GM21390 (cell line): ENCODE measurements around the gene FECH.
A peak's percentile ranks its signal among the peaks of the same experiment; 100 is the strongest.
"Not testable (repeated sequence)": the region's sequence is repeated elsewhere in the genome, so short reads cannot be mapped to it uniquely, and the experiment has no call there.

ENCODE experiments used
- ATAC-seq: cut with Tn5 transposase; IDR thresholded peaks from one replicate; pipeline ENCODE4 v1.9.1; 2021; ENCODE audit not compliant: unreplicated experiment

Gene FECH, protein sequence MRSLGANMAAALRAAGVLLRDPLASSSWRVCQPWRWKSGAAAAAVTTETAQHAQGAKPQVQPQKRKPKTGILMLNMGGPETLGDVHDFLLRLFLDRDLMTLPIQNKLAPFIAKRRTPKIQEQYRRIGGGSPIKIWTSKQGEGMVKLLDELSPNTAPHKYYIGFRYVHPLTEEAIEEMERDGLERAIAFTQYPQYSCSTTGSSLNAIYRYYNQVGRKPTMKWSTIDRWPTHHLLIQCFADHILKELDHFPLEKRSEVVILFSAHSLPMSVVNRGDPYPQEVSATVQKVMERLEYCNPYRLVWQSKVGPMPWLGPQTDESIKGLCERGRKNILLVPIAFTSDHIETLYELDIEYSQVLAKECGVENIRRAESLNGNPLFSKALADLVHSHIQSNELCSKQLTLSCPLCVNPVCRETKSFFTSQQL

DNA sequence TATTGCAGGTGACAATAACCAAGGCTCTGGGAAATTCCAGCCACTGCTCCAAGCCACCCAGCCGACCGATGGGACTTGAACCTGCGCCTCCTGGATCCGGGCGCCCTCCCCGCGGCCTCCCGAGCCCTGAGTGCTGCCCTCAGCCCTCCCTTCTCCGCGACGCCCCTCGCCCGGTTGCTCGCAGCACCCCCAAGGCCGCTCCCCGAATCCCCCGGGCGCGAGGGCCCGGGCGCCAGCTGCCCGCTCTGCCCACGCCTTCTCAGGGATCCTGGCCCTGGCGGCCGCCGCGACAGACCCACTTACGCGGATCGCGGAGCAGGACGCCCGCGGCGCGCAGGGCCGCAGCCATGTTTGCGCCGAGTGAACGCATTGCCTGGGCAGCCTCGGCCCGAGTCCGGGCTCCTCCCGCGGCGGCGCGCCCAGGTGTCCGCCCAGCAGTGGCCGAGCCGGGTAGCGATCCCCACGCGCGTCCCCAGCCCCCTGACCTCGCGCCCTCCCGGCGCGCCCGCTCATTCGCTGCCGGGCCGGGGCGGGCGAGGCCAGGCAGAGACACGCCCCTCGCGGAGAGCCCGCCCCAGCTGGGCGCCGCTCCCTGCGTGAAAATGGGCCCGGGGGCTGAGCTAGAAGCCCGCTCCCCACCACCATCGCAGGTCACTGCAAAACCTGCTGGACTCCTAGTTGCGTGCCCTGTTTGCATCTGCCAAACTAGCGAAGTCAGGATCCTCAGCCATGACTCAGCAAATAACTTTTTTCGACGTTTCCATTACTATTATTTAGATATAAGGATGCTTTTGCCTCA lies at the start of gene FECH:
Gene FECH (minus strand): TSS at position 452 of the 799 bp plus-strand sequence. CDS start 82 bp downstream, at position 370.
- peak; percentile 94 for ATAC-seq

- no peak for ATAC-seq
Observed at GRCh38 chr18:57635003-57635822, 48.7 kb upstream of the FECH start.

- no peak for ATAC-seq
Observed at GRCh38 chr18:57631697-57632096, 45.2 kb upstream of the FECH start.

DNA sequence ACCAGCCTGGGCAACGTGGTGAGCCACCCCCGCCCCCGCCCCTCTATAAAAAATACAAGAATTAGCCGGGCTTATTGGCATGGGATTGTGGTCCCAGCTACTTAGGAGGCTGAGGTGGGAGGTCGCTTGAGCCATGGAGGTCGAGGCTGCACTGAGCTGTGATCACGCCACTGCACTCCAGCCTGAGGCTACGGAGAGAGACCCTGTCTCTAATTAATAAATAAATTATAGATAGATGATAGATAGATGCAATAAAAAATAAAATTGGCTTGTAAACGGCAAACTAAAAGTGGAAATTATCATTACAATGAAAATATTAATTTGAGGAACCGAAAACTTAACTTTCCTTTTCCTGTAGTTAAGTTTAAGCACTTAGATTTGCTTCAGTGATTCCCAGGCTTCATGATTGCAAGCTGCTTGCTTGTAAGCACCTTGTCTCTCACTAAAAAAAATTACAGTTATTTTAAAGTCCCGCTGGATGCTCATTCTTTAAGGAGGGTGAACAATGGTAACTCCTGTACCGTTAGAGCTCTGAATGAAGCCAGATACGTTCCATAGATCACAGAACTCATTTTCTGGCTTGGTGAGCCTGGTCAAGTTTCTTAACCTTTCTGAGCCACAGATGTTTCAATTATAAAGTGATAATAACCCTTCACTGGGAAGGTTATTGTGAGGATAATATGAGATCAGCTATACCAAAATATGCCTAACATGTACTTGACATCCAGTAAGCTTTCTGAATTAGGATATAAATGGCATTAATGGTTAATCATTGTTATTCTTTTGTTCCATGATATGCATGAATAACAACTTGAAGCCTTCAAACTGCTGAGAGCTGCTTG lies 44.5 kb upstream of the FECH start:
- peak; percentile 35 for ATAC-seq

GRCh38 chr18:57630002-57630753 lies 43.7 kb upstream of the FECH start:
- ATAC-seq: peak; percentile 89

- no peak for ATAC-seq
Observed at GRCh38 chr18:57629422-57629821, 42.9 kb upstream of the FECH start.

GRCh38 chr18:57627488-57627887 lies 41.0 kb upstream of the FECH start:
- no peak for ATAC-seq

DNA sequence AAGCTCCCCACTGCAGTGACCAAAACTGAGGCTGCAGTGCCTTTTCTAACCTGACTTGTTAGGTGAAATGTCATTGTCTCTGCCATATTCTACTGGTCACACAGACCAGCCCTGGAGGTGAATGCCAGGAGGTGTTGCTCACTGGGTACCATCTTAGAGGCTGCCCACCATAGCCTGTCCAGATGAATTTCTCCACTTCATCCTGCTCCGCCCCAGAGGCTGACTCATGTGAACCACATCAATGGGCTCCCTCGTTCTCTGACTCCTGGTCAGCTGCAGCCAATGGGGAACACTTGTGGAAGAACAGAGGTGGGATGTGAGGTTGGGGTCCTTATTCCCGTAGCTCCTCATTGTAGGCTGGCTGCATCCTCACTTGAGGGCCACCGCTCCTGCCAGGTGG lies 38.5 kb upstream of the FECH start:
- no peak for ATAC-seq

DNA sequence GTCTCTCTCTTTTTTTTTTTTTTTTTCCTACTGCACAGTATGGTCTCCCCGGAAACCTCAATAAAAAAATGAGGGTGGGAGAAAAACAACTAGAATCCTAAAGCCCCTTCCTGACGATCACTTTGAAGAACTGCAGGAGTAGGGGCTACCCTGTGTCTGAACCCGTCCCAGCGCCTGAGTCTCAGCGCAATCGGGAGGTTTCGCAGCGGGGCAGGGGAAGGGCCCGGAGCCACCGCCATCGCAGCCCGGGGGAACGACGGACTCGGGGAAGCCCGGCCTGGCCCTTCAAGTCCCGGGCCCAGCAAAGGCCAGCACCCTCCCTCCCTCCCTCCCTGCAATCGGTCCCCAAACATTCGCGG lies 34.7 kb upstream of the FECH start:
- ATAC-seq: peak; percentile 25

DNA sequence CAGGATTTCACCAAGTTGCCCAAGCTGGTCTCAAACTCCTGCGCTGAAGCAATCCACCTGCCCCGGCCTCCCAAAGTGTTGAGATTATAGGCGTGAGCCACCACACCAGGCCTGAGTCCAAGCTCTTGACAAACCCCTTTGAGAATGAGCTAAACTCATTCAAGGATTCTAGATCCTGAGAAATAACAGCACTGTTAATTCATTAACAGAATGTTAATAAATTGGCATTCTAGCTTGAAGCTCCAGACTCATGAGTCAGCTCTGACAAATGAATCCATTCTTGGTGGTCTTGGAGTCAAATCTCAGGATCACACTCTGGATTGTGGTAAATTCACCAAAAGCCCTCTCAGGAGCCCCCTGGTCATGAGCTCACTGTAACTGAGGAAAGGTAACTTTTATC lies 33.4 kb upstream of the FECH start:
- ATAC-seq: no peak

GRCh38 chr18:57618910-57619309 lies 32.4 kb upstream of the FECH start:
- no peak for ATAC-seq

- ATAC-seq: no peak
Observed at GRCh38 chr18:57603871-57604270, 17.4 kb upstream of the FECH start.

GRCh38 chr18:57595347-57595746 lies 8.8 kb upstream of the FECH start:
- ATAC-seq: no peak

DNA sequence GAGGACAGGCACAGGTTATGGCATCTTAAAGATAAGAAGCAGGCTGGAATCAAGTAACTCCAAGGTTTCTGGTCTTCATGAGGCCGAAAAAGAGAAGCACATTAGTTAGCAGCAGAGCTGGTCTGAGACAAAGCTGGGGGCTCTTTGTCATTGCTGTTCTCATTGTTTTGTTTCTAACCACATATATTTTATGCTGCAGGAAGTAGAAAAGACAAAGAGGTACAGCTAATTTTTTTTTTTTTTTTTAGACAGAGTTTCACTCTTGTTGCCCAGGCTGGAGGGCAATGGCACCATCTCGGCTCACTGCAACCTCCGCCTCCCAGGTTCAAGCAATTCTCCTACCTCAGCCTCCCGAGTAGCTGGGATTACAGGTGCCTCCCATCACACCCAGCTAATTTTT lies 6.2 kb upstream of the FECH start:
- not testable (repeated sequence) for ATAC-seq

- ATAC-seq: no peak
Observed at GRCh38 chr18:57589161-57589560, 2.7 kb upstream of the FECH start.

GRCh38 chr18:57587098-57587661 lies 678 bp upstream of the FECH start:
- peak; percentile 4 for ATAC-seq

DNA sequence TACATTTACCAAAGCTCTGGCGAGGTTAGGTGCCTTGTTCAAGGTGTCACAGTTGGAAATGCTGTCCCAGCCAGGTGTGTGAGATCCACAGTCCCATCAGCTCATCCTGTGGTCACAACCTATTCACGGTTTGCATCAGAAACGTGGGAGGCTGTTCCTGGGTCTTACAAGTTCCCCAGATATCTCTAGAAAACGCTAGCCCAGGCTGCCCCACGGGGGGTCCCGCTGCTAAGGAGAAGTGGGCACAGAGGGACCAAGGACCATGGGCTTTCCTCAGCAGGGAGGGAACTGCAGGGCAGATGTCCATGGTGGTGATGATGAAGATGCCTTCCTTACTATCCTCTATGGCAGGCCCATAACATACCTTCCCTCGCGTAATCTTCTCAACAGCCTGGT lies 649 bp downstream of the FECH start:
- ATAC-seq: no peak

GRCh38 chr18:57585421-57585820 lies 1.1 kb downstream of the FECH start:
- ATAC-seq: no peak

DNA sequence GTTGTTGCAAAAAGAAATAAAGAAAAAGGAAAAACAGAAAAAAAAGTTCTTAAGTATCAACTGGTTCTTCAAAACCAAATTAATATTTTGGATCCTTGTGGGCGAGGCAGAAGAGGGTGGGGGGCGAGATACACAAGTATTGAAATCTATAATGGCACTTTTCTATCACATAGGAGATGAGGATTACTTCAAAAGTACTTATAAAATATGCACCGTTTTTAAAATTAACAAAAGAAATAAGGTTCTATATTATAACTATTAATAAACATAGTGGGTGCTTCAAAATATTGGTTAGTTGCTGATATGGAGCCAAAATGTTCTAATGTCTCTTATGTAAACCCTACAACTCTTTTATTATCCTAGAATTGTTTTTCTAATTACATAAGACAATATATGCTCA lies 2.1 kb downstream of the FECH start:
- ATAC-seq: no peak
